PC-3 (cell line): ENCODE data around the gene TFAP2D. TPM values are rescaled to one million over a fixed set of nuclear protein-coding genes. Genes with fewer than 3 reads are reported as not detected.

ENCODE experiments used
- ATAC-seq: fragments of 200-7000 bp; cut with Tn5 transposase; 2 replicates; pipeline ENCODE4 v1.9.1; 2020; ENCODE audit warnings: mild to moderate bottlenecking, moderate library complexity
- BruUV-seq: library from RNA; stranded (reverse); fragments of 400-500 nt; replicated peaks from 2 replicates; lab custom pipeline; 2021; lab: Mats Ljungman, UMichigan
- CTCF ChIA-PET: fragments of 300-600 bp; sonication (Branson Sonifier 250); formaldehyde crosslinking; loops from one replicate; lab custom pipeline; 2022; ENCODE audit warnings: antibody characterized with exemption; lab: Charles Lee
- POLR2A ChIA-PET: fragments of 300-600 bp; sonication (Branson Sonifier 250); formaldehyde crosslinking; loops from one replicate; lab custom pipeline; 2022; ENCODE audit warnings: antibody characterized with exemption; ENCODE audit not compliant: unreplicated experiment; lab: Charles Lee
- DNase-seq: peaks from one replicate; pipeline ENCODE4 v3.0.0-alpha.2; 2015
- H2AFZ ChIP-seq: fragments of 300-600 bp; sonication (generic); 2 replicates; pipeline ENCODE4 v1.6.0; 2016; ENCODE audit warnings: antibody characterized with exemption, low read length
- H3F3A ChIP-seq: fragments of 300-600 bp; sonication (generic); one replicate; pipeline ENCODE4 v1.6.0; 2017; ENCODE audit warnings: antibody characterized with exemption, low read length, control low read depth, mild to moderate bottlenecking; ENCODE audit not compliant: unreplicated experiment
- H3K27ac ChIP-seq: fragments of 300-600 bp; sonication (generic); 2 replicates; pipeline ENCODE4 v1.5.1; 2016; ENCODE audit warnings: mild to moderate bottlenecking, low read length
- H3K27me3 ChIP-seq: fragments of 300-600 bp; sonication (generic); 2 replicates; pipeline ENCODE4 v1.6.1; 2016; ENCODE audit warnings: low read length, mixed read lengths
- H3K36me3 ChIP-seq: fragments of 300-600 bp; sonication (generic); 2 replicates; pipeline ENCODE4 v1.6.1; 2016; ENCODE audit warnings: low read depth, mixed run types, low read length, mixed read lengths
- H3K4me1 ChIP-seq: fragments of 300-600 bp; sonication (generic); 2 replicates; pipeline ENCODE4 v1.5.1; 2016; ENCODE audit warnings: low read length; ENCODE audit not compliant: insufficient read depth
- H3K4me2 ChIP-seq: fragments of 300-600 bp; sonication (generic); 2 replicates; pipeline ENCODE4 v1.6.0; 2016; ENCODE audit warnings: low read length
- H3K4me3 ChIP-seq: fragments of 300-600 bp; sonication (generic); 2 replicates; pipeline ENCODE4 v1.5.1; 2016; ENCODE audit warnings: mild to moderate bottlenecking, low read length, mixed read lengths
- H3K79me2 ChIP-seq: fragments of 300-600 bp; sonication (generic); 2 replicates; pipeline ENCODE4 v1.6.1; 2017; ENCODE audit warnings: low read length, mixed read lengths
- H3K9ac ChIP-seq: fragments of 300-600 bp; sonication (generic); 2 replicates; pipeline ENCODE4 v1.6.0; 2016; ENCODE audit warnings: mild to moderate bottlenecking, low read length
- H3K9me2 ChIP-seq: fragments of 300-600 bp; sonication (generic); replicated peaks from 2 replicates; pipeline ENCODE4 v1.6.1; 2016; ENCODE audit warnings: mixed run types, low read length, mixed read lengths
- H3K9me3 ChIP-seq: fragments of 300-600 bp; sonication (generic); 2 replicates; pipeline ENCODE4 v1.6.1; 2016; ENCODE audit warnings: low read length, mixed read lengths
- H4K20me1 ChIP-seq: fragments of 300-600 bp; sonication (generic); 2 replicates; pipeline ENCODE4 v1.6.1; 2016; ENCODE audit warnings: low read length, mixed read lengths
- CTCF ChIP-seq: fragments of 300-600 bp; sonication (generic); conservative IDR thresholded peaks from 2 replicates; pipeline ENCODE4 v1.5.1; 2017; ENCODE audit warnings: antibody characterized with exemption, low read depth, mild to moderate bottlenecking, low read length
- EZH2 ChIP-seq: fragments of 300-600 bp; sonication (generic); IDR thresholded peaks from one replicate; pipeline ENCODE4 v1.6.1; 2017; ENCODE audit warnings: antibody characterized with exemption, mild to moderate bottlenecking, low read length; ENCODE audit not compliant: unreplicated experiment
- EZH2phosphoT487 ChIP-seq: fragments of 300-600 bp; sonication (generic); IDR thresholded peaks from 2 replicates; pipeline ENCODE4 v1.6.1; 2018; ENCODE audit warnings: mild to moderate bottlenecking, antibody characterized with exemption, low read length, borderline replicate concordance
- intact Hi-C: fragments of 100-400 bp; cut with micrococcal nuclease; formaldehyde crosslinking; loops from 2 replicates; pipeline ENCODE4 v1.9.0; 2023
- total RNA-seq: library from RNA; depleted of rRNA; stranded (reverse); fragments of >200 nt; gene quantifications from 2 replicates; pipeline ENCODE4 v1.2.3, GENCODE V29; 2014

The TFAP2D gene
- total RNA-seq, 1 experiment from 2014 or later, result not detected

GRCh38 chr6:50707191-50707590, 6.1 kb upstream of the TFAP2D start:
- no peak overlapping the region for H3K9ac ChIP-seq
- H3K36me3 ChIP-seq, result no peaks in the 10 kb centered on the region
- H3K27me3 ChIP-seq, result peaks cover 85% of the 10 kb centered on the region
- H3K4me1 ChIP-seq, result no peaks in the 10 kb centered on the region
- ATAC-seq, result no peak
- no peak overlapping the region for H3K27ac ChIP-seq
- CTCF ChIA-PET, result no interaction called here
- intact Hi-C loops, result no loop called here
- H3K4me2 ChIP-seq, result no peak overlapping the region
- POLR2A ChIA-PET, result no interaction called here
- no peaks in the 10 kb centered on the region for H3K9me2 ChIP-seq
- H3K4me3 ChIP-seq, result no peak overlapping the region
- H2AFZ ChIP-seq, result no peak overlapping the region
- no TSS peak for BruUV-seq
- H4K20me1 ChIP-seq, result no peaks in the 10 kb centered on the region
- H3K79me2 ChIP-seq, result no peaks in the 10 kb centered on the region
- no peaks in the 10 kb centered on the region for H3F3A ChIP-seq
- DNase-seq, result no peak
- no peak for TF ChIP-seq CTCF
- no peaks in the 10 kb centered on the region for H3K9me3 ChIP-seq

GRCh38 chr6:50707652-50708300, 5.5 kb upstream of the TFAP2D start:
- POLR2A ChIA-PET, result no interaction called here
- Histone ChIP-seq H3K9me3 (no peaks in the 10 kb centered on the region), H3K79me2 (no peaks in the 10 kb centered on the region), H3K9me2 (no peaks in the 10 kb centered on the region), H3K4me2 (no peak overlapping the region), H3K4me3 (no peak overlapping the region), H2AFZ (no peak overlapping the region), H4K20me1 (no peaks in the 10 kb centered on the region), H3K4me1 (no peaks in the 10 kb centered on the region), H3K27me3 (peaks cover 85% of the 10 kb centered on the region), H3F3A (no peaks in the 10 kb centered on the region), H3K36me3 (no peaks in the 10 kb centered on the region), H3K9ac (no peak overlapping the region), H3K27ac (no peak overlapping the region)
- no peak for DNase-seq
- TF ChIP-seq EZH2phosphoT487 (no peak), CTCF (no peak), EZH2 (no peak)
- no peak for ATAC-seq
- CTCF ChIA-PET, result no interaction called here
- BruUV-seq, result no TSS peak
- intact Hi-C loops, result no loop called here

GRCh38 chr6:50708664-50709365, 4.5 kb upstream of the TFAP2D start:
- H3K9me2 ChIP-seq, result no peaks in the 10 kb centered on the region
- H3K4me2 ChIP-seq, result no peak overlapping the region
- TF ChIP-seq EZH2 (no peak), CTCF (no peak), EZH2phosphoT487 (no peak)
- ChIA-PET CTCF (no interaction called here), POLR2A (no interaction called here)
- intact Hi-C loops, result no loop called here
- peaks cover 93% of the 10 kb centered on the region for H3K27me3 ChIP-seq
- H3K9ac ChIP-seq, result no peak overlapping the region
- H4K20me1 ChIP-seq, result no peaks in the 10 kb centered on the region
- DNase-seq (no peak), ATAC-seq (no peak)
- BruUV-seq, result no TSS peak
- no peak overlapping the region for H3K4me3 ChIP-seq
- no peaks in the 10 kb centered on the region for H3K79me2 ChIP-seq
- H3K36me3 ChIP-seq, result no peaks in the 10 kb centered on the region
- H3F3A ChIP-seq, result no peaks in the 10 kb centered on the region
- no peaks in the 10 kb centered on the region for H3K4me1 ChIP-seq
- no peaks in the 10 kb centered on the region for H3K9me3 ChIP-seq
- no peak overlapping the region for H3K27ac ChIP-seq
- no peak overlapping the region for H2AFZ ChIP-seq
